Measurements from ENCODE around the gene HNRNPA0. TPM values are rescaled to one million over a fixed set of nuclear protein-coding genes. Genes with fewer than 3 reads are reported as not detected.

The HNRNPA0 gene
- polyA plus RNA-seq, 1 of the 3 experiments (the other 2 are of a cell fraction) = 24.9 TPM

DNA sequence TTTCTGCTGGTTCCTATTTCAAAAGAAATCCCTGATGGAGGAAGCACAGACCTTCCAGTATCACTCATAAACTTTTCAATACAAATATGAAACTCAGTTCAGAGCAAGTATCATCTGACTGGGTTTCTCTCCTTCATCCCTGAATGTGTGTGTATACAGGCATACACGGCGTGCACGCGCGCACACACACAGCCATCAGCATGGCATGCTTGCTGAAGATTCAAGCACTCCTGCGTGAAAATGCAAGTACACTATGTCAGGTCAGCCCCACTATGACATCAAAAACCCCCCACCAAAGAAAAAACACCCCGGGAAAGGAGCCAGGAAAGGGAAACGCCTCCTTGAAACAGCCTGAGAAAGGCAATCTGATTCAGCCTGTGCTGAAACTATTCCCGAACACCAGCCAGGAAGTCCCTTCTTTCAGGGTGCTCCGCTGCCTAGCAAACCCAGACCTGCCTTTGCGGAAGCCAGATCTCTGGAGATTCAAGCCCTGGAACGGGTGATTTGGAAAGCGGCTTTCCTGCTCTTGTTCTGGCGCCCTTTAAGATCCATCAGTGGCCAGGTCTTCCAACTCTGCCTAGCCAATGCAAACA, 19.1 kb downstream of the HNRNPA0 start (continued):
- TF ChIP-seq, protein P1, sequence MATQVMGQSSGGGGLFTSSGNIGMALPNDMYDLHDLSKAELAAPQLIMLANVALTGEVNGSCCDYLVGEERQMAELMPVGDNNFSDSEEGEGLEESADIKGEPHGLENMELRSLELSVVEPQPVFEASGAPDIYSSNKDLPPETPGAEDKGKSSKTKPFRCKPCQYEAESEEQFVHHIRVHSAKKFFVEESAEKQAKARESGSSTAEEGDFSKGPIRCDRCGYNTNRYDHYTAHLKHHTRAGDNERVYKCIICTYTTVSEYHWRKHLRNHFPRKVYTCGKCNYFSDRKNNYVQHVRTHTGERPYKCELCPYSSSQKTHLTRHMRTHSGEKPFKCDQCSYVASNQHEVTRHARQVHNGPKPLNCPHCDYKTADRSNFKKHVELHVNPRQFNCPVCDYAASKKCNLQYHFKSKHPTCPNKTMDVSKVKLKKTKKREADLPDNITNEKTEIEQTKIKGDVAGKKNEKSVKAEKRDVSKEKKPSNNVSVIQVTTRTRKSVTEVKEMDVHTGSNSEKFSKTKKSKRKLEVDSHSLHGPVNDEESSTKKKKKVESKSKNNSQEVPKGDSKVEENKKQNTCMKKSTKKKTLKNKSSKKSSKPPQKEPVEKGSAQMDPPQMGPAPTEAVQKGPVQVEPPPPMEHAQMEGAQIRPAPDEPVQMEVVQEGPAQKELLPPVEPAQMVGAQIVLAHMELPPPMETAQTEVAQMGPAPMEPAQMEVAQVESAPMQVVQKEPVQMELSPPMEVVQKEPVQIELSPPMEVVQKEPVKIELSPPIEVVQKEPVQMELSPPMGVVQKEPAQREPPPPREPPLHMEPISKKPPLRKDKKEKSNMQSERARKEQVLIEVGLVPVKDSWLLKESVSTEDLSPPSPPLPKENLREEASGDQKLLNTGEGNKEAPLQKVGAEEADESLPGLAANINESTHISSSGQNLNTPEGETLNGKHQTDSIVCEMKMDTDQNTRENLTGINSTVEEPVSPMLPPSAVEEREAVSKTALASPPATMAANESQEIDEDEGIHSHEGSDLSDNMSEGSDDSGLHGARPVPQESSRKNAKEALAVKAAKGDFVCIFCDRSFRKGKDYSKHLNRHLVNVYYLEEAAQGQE (IDR thresholded peaks at IDR 0.05; ENCODE audit: low read depth, low read length) = no peak
- TF ChIP-seq EZH2phosphoT487 (IDR thresholded peaks at IDR 0.05; ENCODE audit: borderline replicate concordance, low read depth) (no peak), FOXJ3 (CRISPR knock-in tag; IDR thresholded peaks at IDR 0.05) (no peak), RCOR1 (IDR thresholded peaks at IDR 0.05; ENCODE audit: low read length) (no peak), SIN3A (IDR thresholded peaks at IDR 0.05; ENCODE audit: borderline replicate concordance, low read depth, low read length) (no peak), RAD21 (IDR thresholded peaks at IDR 0.05; ENCODE audit: low read length) (no peak), TEAD4 (IDR thresholded peaks at IDR 0.05; ENCODE audit: borderline replicate concordance, insufficient read depth) (no peak)

DNA sequence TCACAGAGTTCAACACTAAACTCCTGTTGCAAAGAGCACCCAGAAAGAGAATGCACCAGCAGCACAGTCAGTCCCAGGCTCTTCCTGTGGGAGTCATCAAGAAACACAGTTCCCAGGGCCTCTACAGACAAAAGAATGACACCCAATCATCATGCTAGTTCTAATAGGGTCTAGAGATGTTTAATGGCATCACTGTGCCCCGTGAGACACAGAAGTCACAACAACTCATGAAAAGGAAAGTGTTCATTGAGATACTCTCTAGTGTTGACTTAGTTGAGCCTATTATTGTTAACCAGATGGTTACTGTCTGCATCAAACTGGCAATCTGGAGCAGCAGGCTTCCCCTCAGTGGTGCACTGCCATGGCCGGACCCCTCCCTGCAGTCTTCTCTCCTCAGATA, 19.8 kb downstream of the HNRNPA0 start:
- H3K79me2 ChIP-seq (ENCODE audit: insufficient read depth) = no peaks in the 10 kb centered on the region
- no peak overlapping the region for H3K9ac ChIP-seq
- no peak for DNase-seq
- no peak overlapping the region for H3K27ac ChIP-seq (ENCODE audit: low read depth in 2 of 2, low read length in 1 of 2)
- H3K4me2 ChIP-seq = peak overlapping the region; percentile 69; the same call in 1 of the 2 replicates
- WGBS (ENCODE audit: low lambda C conversion rate) = 80% methylated on average over 2 of the region's 2 CpGs
- H3F3A ChIP-seq (replicated peaks; ENCODE audit: insufficient read depth) = peaks cover 4% of the 10 kb centered on the region
- H3K4me3 ChIP-seq (ENCODE audit: low read depth in 2 of 2, low read length in 1 of 2) = no peak overlapping the region
- TF ChIP-seq RCOR1 (IDR thresholded peaks at IDR 0.05; ENCODE audit: low read length) (no peak), RAD21 (IDR thresholded peaks at IDR 0.05; ENCODE audit: low read length) (no peak), SMC3 (IDR thresholded peaks at IDR 0.05; ENCODE audit: low read depth, low read length) (no peak), SIN3A (IDR thresholded peaks at IDR 0.05; ENCODE audit: borderline replicate concordance, low read depth, low read length) (no peak), GATA2 (CRISPR knock-in tag; IDR thresholded peaks at IDR 0.05) (no peak), ZBTB33 (IDR thresholded peaks at IDR 0.05; ENCODE audit: borderline replicate concordance, low read depth) (no peak), NRF1 (IDR thresholded peaks at IDR 0.05; ENCODE audit: low read depth, low read length) (no peak), GABPA (IDR thresholded peaks at IDR 0.05; ENCODE audit: low read depth) (no peak), MXI1 (IDR thresholded peaks at IDR 0.05; ENCODE audit: low read depth, low read length) (no peak), CHD2 (IDR thresholded peaks at IDR 0.05; ENCODE audit: low read length, partially characterized antibody) (no peak), FOXJ3 (CRISPR knock-in tag; IDR thresholded peaks at IDR 0.05) (no peak), EZH2phosphoT487 (IDR thresholded peaks at IDR 0.05; ENCODE audit: borderline replicate concordance, low read depth) (no peak), TAF1 (IDR thresholded peaks at IDR 0.05; ENCODE audit: borderline replicate concordance, low read depth, low read length) (no peak), IRF3 (IDR thresholded peaks at IDR 0.05; ENCODE audit: low read depth, low read length) (no peak), NFIC (IDR thresholded peaks at IDR 0.05; ENCODE audit: borderline replicate concordance) (no peak), MEF2A (IDR thresholded peaks at IDR 0.05; ENCODE audit: borderline replicate concordance, low read depth) (no peak), ELF1 (IDR thresholded peaks at IDR 0.05) (no peak), JUND (IDR thresholded peaks at IDR 0.05) (no peak)
- TF ChIP-seq, protein P1 (IDR thresholded peaks at IDR 0.05; ENCODE audit: low read depth, low read length) = no peak
- H3K36me3 ChIP-seq (replicated peaks in 1 of 2; ENCODE audit: control insufficient read depth in 1 of 2, insufficient read depth in 2 of 2, low read length in 1 of 2) = peaks cover 0 to 4% of the 10 kb centered on the region in 2 experiments
- H3K27me3 ChIP-seq (ENCODE audit: insufficient read depth) = no peaks in the 10 kb centered on the region
- no peaks in the 10 kb centered on the region for H4K20me1 ChIP-seq (ENCODE audit: insufficient read depth)
- ChIA-PET CTCF (interaction anchor here (14.8 to 22.5 kb wide), 2 partner anchors 75 to 103 kb away, joined by 239 to 407 read pairs; no protein-coding TSS in a partner anchor), POLR2A (no interaction called here)
- H2AFZ ChIP-seq (ENCODE audit: low read depth) = no peak overlapping the region
- H3K9me2 ChIP-seq = no peaks in the 10 kb centered on the region
- peaks cover 0 to 14% of the 10 kb centered on the region in 2 experiments; a peak in 2 of 4 replicates for H3K4me1 ChIP-seq (ENCODE audit: control insufficient read depth in 1 of 2, insufficient read depth in 2 of 2, low read depth in 1 of 2, low read length in 1 of 2)
- 0 out of 2 replicates have a peak, but pooled peaks cover 4% of the 10 kb centered on the region for H3K9me3 ChIP-seq

Measured in SK-N-SH (cell line).